HEK293T (cell line): ENCODE measurements around the gene RBP3.

Source experiments
- BHLHE40 ChIP-seq: fragments of 450-650 bp; IDR thresholded peaks from 2 replicates; pipeline ENCODE4 v1.6.1; 2016; ENCODE audit warnings: mild to moderate bottlenecking, moderate library complexity, borderline replicate concordance
- ELF4 ChIP-seq: fragments of 450-650 bp; IDR thresholded peaks from 2 replicates; pipeline ENCODE4 v1.6.1; 2017; ENCODE audit warnings: antibody characterized with exemption
- FOXA1 ChIP-seq: fragments of 450-650 bp; IDR thresholded peaks from 2 replicates; pipeline ENCODE4 v1.6.1; 2016; ENCODE audit warnings: mild to moderate bottlenecking
- FOXK2 ChIP-seq: fragments of 450-650 bp; IDR thresholded peaks from 2 replicates; pipeline ENCODE4 v1.6.1; 2016; ENCODE audit warnings: mild to moderate bottlenecking
- FOXM1 ChIP-seq: fragments of 450-650 bp; IDR thresholded peaks from 2 replicates; pipeline ENCODE4 v1.6.1; 2017; ENCODE audit warnings: mild to moderate bottlenecking, borderline replicate concordance
- HDGF ChIP-seq: fragments of 450-650 bp; IDR thresholded peaks from 2 replicates; pipeline ENCODE4 v1.6.1; 2017; ENCODE audit warnings: antibody characterized with exemption, borderline replicate concordance
- L3MBTL2 ChIP-seq: fragments of 450-650 bp; conservative IDR thresholded peaks from 2 replicates; pipeline ENCODE4 v1.6.1; 2016; ENCODE audit warnings: mild to moderate bottlenecking
- NFRKB ChIP-seq: fragments of 450-650 bp; IDR thresholded peaks from 2 replicates; pipeline ENCODE4 v1.6.1; 2016; ENCODE audit warnings: mild to moderate bottlenecking, moderate library complexity
- PKNOX1 ChIP-seq: fragments of 450-650 bp; IDR thresholded peaks from 2 replicates; pipeline ENCODE4 v1.6.1; 2016
- SP1 ChIP-seq: fragments of 450-650 bp; IDR thresholded peaks from 2 replicates; pipeline ENCODE4 v1.6.1; 2017
- SUZ12 ChIP-seq: fragments of 450-650 bp; IDR thresholded peaks from 2 replicates; pipeline ENCODE4 v1.6.1; 2016; ENCODE audit warnings: mild to moderate bottlenecking

DNA sequence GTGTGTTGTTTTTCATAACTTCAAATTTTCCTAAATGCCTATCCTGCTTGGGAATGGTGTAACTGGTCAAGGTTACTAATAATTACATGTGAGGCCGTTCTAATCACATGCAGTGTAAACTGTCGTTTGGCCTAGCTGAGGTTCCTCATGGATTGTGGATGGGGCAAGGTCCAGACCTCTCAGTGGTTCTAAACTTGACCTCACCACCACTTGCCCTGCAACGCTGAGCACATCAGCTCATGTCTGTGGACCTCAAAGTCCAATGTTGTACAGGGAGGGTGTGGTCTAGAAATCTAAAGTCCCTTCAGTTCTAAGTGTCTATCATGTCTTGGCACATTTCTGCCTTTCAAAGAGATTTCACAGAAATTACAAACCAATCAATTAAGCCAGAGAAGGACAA, 15.6 kb downstream of the RBP3 start:
- TF ChIP-seq SP1 (no peak), FOXA1 (no peak), FOXM1 (no peak), ELF4 (no peak), BHLHE40 (no peak), FOXK2 (no peak), SUZ12 (no peak), PKNOX1 (no peak), NFRKB (no peak), L3MBTL2 (no peak), HDGF (no peak)
